Measurements from ENCODE around the gene CD22.
"Not testable (repeated sequence)": the region's sequence is repeated elsewhere in the genome, so short reads cannot be mapped to it uniquely, and the experiment has no call there.

GRCh38 chr19:35374031-35374430, 45.0 kb downstream of the CD22 start:
- TF ChIP-seq CTCF, POLR2A, EP300 (IDR thresholded peaks at IDR 0.05): not testable (repeated sequence)

Data from tibial nerve (tissue), 4 donors.